RWPE1 (cell line): ENCODE measurements around the gene CLEC4E.

Experiments used
- CTCF ChIA-PET: fragments of 350-600 bp; sonication (Branson Sonifier 250); formaldehyde crosslinking; extraction: SDS; loops from one replicate; lab custom pipeline; 2021; lab: Yijun Ruan, JAX
- POLR2A ChIA-PET: fragments of 400-600 bp; formaldehyde crosslinking; extraction: SDS; loops from one replicate; lab custom pipeline; 2020; ENCODE audit warnings: antibody characterized with exemption; ENCODE audit not compliant: low non-redundant PET; lab: Yijun Ruan, JAX
- DNase-seq: peaks from one replicate; pipeline ENCODE4 v3.0.0; 2012; ENCODE audit warnings: low spot score
- H3K27ac ChIP-seq: fragments of 450-650 bp; 2 replicates; pipeline ENCODE4 v1.5.1; 2017
- TF ChIP-seq, protein P1 (sequence below): fragments of 450-650 bp; conservative IDR thresholded peaks from 2 replicates; pipeline ENCODE4 v1.5.1; 2017; ENCODE audit warnings: low read depth, mild to moderate bottlenecking

CLEC4E gene

GRCh38 chr12:8556531-8557097 lies 15.9 kb upstream of the CLEC4E start:
- TF ChIP-seq, protein P1, sequence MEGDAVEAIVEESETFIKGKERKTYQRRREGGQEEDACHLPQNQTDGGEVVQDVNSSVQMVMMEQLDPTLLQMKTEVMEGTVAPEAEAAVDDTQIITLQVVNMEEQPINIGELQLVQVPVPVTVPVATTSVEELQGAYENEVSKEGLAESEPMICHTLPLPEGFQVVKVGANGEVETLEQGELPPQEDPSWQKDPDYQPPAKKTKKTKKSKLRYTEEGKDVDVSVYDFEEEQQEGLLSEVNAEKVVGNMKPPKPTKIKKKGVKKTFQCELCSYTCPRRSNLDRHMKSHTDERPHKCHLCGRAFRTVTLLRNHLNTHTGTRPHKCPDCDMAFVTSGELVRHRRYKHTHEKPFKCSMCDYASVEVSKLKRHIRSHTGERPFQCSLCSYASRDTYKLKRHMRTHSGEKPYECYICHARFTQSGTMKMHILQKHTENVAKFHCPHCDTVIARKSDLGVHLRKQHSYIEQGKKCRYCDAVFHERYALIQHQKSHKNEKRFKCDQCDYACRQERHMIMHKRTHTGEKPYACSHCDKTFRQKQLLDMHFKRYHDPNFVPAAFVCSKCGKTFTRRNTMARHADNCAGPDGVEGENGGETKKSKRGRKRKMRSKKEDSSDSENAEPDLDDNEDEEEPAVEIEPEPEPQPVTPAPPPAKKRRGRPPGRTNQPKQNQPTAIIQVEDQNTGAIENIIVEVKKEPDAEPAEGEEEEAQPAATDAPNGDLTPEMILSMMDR, result no peak
- CTCF ChIA-PET, result interaction anchor here (0.6 kb wide), 1 partner anchor 1164 kb away, joined by 3 read pairs; no protein-coding TSS in a partner anchor
- POLR2A ChIA-PET, result no interaction called here
- no peak for DNase-seq
- H3K27ac ChIP-seq, result no peak overlapping the region

- POLR2A ChIA-PET, result no interaction called here
These were observed 13.9 kb upstream of the CLEC4E start for GRCh38 chr12:8554451-8555195.

GRCh38 chr12:8553088-8553627 lies 12.5 kb upstream of the CLEC4E start:
- no peak for DNase-seq
- TF ChIP-seq, protein P1, result no peak
- ChIA-PET POLR2A (no interaction called here), CTCF (no interaction called here)
- H3K27ac ChIP-seq, result no peak overlapping the region

More at GRCh38 chr12:8554451-8555195, 13.9 kb upstream of the CLEC4E start:
- DNase-seq, result peak; percentile 33
- H3K27ac ChIP-seq, result no peak overlapping the region
- CTCF ChIA-PET, result interaction anchor here (0.9 kb wide), 1 partner anchor 11 kb away, joined by 3 read pairs; no protein-coding TSS in a partner anchor
- TF ChIP-seq, protein P1, result no peak

GRCh38 chr12:8549381-8549780 lies 8.7 kb upstream of the CLEC4E start:
- TF ChIP-seq, protein P1, result no peak
- POLR2A ChIA-PET, result no interaction called here
- CTCF ChIA-PET, result interaction anchor here (0.6 kb wide), 1 partner anchor 421 kb away, joined by 5 read pairs; no protein-coding TSS in a partner anchor

GRCh38 chr12:8548192-8548591 lies 7.5 kb upstream of the CLEC4E start:
- ChIA-PET CTCF (no interaction called here), POLR2A (no interaction called here)
- TF ChIP-seq, protein P1, result no peak
- no peak overlapping the region for H3K27ac ChIP-seq
- no peak for DNase-seq

More at GRCh38 chr12:8549381-8549780, 8.7 kb upstream of the CLEC4E start:
- no peak for DNase-seq
- no peak overlapping the region for H3K27ac ChIP-seq

- TF ChIP-seq, protein P1, result no peak
- DNase-seq, result no peak
- ChIA-PET CTCF (interaction anchor here (0.6 kb wide), 1 partner anchor 501 kb away, joined by 3 read pairs; no protein-coding TSS in a partner anchor), POLR2A (no interaction called here)
- no peak overlapping the region for H3K27ac ChIP-seq
These were observed 6.9 kb upstream of the CLEC4E start for GRCh38 chr12:8547645-8548044.
